Osteoblast (primary cell): Measurements from ENCODE around the gene EXOC3L1. TPM values are rescaled to one million over a fixed set of nuclear protein-coding genes. Genes with fewer than 3 reads are reported as not detected.

Source experiments
- DNase-seq: peaks from one replicate; pipeline ENCODE4 v3.0.0; 2011; ENCODE audit warnings: low spot score, mixed read lengths; ENCODE audit not compliant: insufficient read length; ENCODE audit errors: missing footprints
- H2AFZ ChIP-seq: 2 replicates; pipeline ENCODE4 v1.6.0; 2011; ENCODE audit warnings: mild to moderate bottlenecking, low read length
- H3K27ac ChIP-seq: 2 replicates; pipeline ENCODE4 v1.5.1; 2011; ENCODE audit warnings: mild to moderate bottlenecking, low read depth, low read length, moderate library complexity
- H3K27me3 ChIP-seq: 2 replicates; pipeline ENCODE4 v1.6.0; 2012; ENCODE audit warnings: mild to moderate bottlenecking, control low read depth, inconsistent platforms, low read length, moderate library complexity; ENCODE audit not compliant: insufficient read depth
- H3K36me3 ChIP-seq: 2 replicates; pipeline ENCODE4 v1.5.1; 2011; ENCODE audit warnings: mild to moderate bottlenecking, low read length, control low read depth, moderate library complexity; ENCODE audit not compliant: insufficient read depth
- H3K4me1 ChIP-seq: 2 replicates; pipeline ENCODE4 v1.5.1; 2011; ENCODE audit warnings: mild to moderate bottlenecking, low read length, control low read depth, moderate library complexity; ENCODE audit not compliant: insufficient read depth
- H3K4me2 ChIP-seq: 2 replicates; pipeline ENCODE4 v1.6.0; 2011; ENCODE audit warnings: mild to moderate bottlenecking, low read length; ENCODE audit not compliant: insufficient read depth
- H3K4me3 ChIP-seq: fragments of 200-600 bp; sonication (generic); 3 replicates; pipeline ENCODE4 v1.5.1; 2012; ENCODE audit warnings: mild to moderate bottlenecking, low read length, inconsistent platforms; ENCODE audit not compliant: insufficient read depth
- H3K79me2 ChIP-seq: 2 replicates; pipeline ENCODE4 v1.6.0; 2012; ENCODE audit warnings: mild to moderate bottlenecking, low read length, control low read depth, inconsistent platforms; ENCODE audit not compliant: insufficient read depth
- H3K9me3 ChIP-seq: 2 replicates; pipeline ENCODE4 v1.5.1; 2011; ENCODE audit warnings: low read depth, low read length, control low read depth
- H4K20me1 ChIP-seq: 2 replicates; pipeline ENCODE4 v1.6.0; 2012; ENCODE audit warnings: mild to moderate bottlenecking, low read length, control low read depth; ENCODE audit not compliant: insufficient read depth
- total RNA-seq: library from RNA; depleted of rRNA; stranded (reverse); fragments of >200 nt; gene quantifications from 2 replicates; pipeline ENCODE4 v1.2.3, GENCODE V29; 2012
- TF ChIP-seq, protein P1 (sequence below): IDR thresholded peaks from 2 replicates; pipeline ENCODE4 v1.5.1; 2011; ENCODE audit warnings: mild to moderate bottlenecking, low read depth, low read length, moderate library complexity; ENCODE audit errors: extremely low read depth

The EXOC3L1 gene
- total RNA-seq, 1 donor, result not detected

DNA sequence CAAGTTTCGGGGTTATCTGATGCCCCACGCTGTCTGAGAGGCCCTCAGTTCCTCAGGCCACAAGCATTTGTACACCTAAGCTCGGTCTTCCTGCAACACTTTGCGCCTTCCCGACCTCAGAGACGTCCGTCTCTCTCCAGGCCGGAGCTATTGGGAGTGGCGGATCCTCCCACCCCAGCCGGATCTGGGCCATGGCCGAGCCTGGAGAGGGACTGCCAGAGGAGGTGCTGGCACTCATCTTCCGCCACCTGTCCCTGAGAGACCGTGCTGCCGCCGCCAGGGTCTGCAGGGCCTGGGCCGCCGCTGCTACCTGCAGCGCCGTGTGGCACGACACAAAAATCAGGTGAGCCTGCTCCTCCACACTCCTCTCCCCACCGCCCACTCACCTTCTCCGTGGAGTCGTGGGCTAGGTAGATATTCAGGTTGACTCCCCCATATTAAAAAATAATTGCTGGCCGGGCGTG lies 28.3 kb downstream of the EXOC3L1 start:
- Histone ChIP-seq H3K4me3 (no peak overlapping the region), H4K20me1 (peaks cover 37% of the 10 kb centered on the region), H3K4me1 (peaks cover 16% of the 10 kb centered on the region), H2AFZ (no peak overlapping the region), H3K36me3 (no peaks in the 10 kb centered on the region), H3K9me3 (no peaks in the 10 kb centered on the region), H3K27me3 (peaks cover 34% of the 10 kb centered on the region), H3K79me2 (peaks cover 4% of the 10 kb centered on the region), H3K4me2 (peak overlapping the region; percentile 97), H3K27ac (no peak overlapping the region)
- TF ChIP-seq, protein P1, sequence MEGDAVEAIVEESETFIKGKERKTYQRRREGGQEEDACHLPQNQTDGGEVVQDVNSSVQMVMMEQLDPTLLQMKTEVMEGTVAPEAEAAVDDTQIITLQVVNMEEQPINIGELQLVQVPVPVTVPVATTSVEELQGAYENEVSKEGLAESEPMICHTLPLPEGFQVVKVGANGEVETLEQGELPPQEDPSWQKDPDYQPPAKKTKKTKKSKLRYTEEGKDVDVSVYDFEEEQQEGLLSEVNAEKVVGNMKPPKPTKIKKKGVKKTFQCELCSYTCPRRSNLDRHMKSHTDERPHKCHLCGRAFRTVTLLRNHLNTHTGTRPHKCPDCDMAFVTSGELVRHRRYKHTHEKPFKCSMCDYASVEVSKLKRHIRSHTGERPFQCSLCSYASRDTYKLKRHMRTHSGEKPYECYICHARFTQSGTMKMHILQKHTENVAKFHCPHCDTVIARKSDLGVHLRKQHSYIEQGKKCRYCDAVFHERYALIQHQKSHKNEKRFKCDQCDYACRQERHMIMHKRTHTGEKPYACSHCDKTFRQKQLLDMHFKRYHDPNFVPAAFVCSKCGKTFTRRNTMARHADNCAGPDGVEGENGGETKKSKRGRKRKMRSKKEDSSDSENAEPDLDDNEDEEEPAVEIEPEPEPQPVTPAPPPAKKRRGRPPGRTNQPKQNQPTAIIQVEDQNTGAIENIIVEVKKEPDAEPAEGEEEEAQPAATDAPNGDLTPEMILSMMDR, result no peak
- no peak for DNase-seq

DNA sequence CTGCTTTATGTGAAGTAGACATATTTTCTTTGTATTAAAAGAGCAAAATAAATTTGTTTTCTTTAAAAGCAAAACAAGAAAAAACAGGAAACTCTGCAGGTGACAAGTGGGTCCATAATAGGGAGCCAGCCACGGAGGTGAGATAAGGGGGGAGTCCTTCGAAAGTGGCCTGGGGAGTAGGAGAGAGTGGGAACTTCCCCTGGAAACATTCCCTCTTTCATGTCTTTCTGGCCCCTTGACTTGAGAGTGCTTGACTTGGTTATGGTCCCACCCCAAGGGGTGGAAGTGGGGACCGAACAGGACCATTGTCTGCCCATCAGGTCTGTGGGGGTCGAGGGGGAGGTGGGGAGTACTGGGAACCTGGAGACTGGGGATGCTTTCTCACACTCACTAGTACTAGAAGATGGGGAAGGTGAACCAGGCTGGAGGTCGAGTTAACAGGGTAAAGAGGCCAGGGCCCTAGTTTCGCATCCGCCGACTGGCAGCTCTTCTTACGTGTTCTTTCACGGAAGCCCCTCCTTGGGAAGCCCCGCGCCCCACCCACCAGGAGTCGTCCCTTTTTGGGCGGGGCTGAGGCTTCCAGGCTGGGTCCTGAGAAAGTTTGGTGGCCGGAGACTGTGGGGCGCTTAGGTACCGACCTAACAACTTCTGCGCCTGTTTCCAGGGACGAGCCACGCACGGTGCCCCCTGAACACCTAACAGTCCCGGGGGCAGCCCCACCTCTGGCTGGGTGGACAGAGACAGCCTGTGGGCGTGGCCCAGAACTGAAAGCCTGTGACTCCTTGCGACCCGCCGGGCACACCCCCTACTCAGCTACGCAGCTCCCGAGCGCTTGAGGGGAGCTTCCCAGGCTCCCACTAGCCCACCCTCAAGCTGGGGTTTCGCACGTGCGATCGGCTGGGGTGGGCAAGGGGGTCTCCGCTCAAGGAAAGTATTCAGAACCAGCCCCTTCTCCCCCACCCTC lies 31.0 kb downstream of the EXOC3L1 start:
- Histone ChIP-seq H3K36me3 (peaks cover 6% of the 10 kb centered on the region), H3K4me3 (peak overlapping the region; percentile 97), H3K79me2 (peaks cover 4% of the 10 kb centered on the region), H3K27me3 (peaks cover 18% of the 10 kb centered on the region), H3K27ac (peak overlapping the region; percentile 37), H2AFZ (peak overlapping the region; percentile 80), H3K4me1 (peaks cover 14% of the 10 kb centered on the region), H4K20me1 (peaks cover 52% of the 10 kb centered on the region), H3K9me3 (no peaks in the 10 kb centered on the region), H3K4me2 (peak overlapping the region; percentile 97)
- peak; percentile 97 for DNase-seq
- TF ChIP-seq, protein P1, result no peak

DNA sequence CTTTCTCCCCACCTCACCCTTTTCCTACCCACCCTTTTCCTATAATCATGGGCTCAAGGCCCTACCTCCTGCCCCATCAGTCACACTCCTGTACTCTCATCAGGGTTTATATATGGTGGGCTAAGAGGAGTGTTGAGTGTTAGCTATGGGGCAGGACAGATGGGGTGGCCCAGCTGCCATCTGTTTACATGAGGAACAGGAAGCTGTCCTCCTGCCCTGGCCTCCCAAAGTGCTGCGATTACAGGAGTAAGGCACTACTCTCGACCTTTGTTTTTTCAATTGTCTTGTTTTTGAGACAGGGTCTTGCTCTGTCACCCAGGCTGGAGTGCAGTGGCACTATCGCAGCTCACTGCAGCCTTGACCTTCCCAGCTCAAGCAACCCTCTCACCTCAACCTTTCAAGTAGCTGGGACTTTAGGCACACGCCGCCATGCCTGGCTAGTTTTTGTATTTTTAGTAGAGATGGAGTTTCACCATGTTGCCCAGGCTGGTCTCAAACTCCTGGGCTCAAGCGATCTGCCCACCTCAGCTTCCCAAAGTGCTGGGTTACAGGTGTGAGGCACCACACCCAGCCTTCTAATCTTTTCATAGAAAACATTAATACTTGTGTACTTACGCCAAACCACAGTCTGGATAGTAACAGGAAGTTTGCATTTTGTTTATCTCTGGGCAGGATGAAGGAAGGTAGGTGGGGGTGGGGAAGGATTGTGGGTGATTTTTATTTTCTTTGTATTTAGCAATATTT lies 31.9 kb downstream of the EXOC3L1 start:
- H3K4me3 ChIP-seq, result no peak overlapping the region
- peaks cover 44% of the 10 kb centered on the region for H4K20me1 ChIP-seq
- H3K4me2 ChIP-seq, result no peak overlapping the region

More for the DNA sequence above, 31.9 kb downstream of the EXOC3L1 start:
- H3K36me3 ChIP-seq, result peaks cover 6% of the 10 kb centered on the region
- TF ChIP-seq, protein P1, result no peak
- H2AFZ ChIP-seq, result no peak overlapping the region
- peak; percentile 82 for DNase-seq
- H3K27ac ChIP-seq, result no peak overlapping the region
- H3K9me3 ChIP-seq, result no peaks in the 10 kb centered on the region
- H3K4me1 ChIP-seq, result peaks cover 11% of the 10 kb centered on the region
- H3K79me2 ChIP-seq, result peaks cover 4% of the 10 kb centered on the region
- peaks cover 9% of the 10 kb centered on the region for H3K27me3 ChIP-seq
